GM12878 (cell line): ENCODE results near the gene PTPN2.

Experiments
- CHD4 ChIP-seq: fragments of 200-600 bp; sonication (generic); IDR thresholded peaks from 2 replicates; pipeline ENCODE4 v1.6.1; 2016; ENCODE audit warnings: mild to moderate bottlenecking
- CREB1 ChIP-seq: IDR thresholded peaks from 2 replicates; pipeline ENCODE4 v1.6.1; 2012; ENCODE audit warnings: low read depth, mild to moderate bottlenecking, inconsistent platforms
- KAT2A ChIP-seq: conservative IDR thresholded peaks from 2 replicates; pipeline ENCODE4 v1.6.1; 2011; ENCODE audit warnings: low read depth, low read length; ENCODE audit not compliant: control insufficient read depth
- TF ChIP-seq, protein P1 (sequence below), 3 experiments: IDR thresholded peaks in 2 of 3; conservative IDR thresholded peaks in 1 of 3; 2 replicates each; pipeline ENCODE4 v1.5.1; 2011; ENCODE audit warnings: low read depth in 3 of 3, low read length in 3 of 3, mild to moderate bottlenecking in 3 of 3, control low read depth in 2 of 3, moderate library complexity in 2 of 3, inconsistent platforms in 1 of 3, mixed read lengths in 1 of 3; ENCODE audit not compliant: control insufficient read depth in 2 of 3, insufficient read depth in 1 of 3; ENCODE audit errors: extremely low read depth in 1 of 3

DNA sequence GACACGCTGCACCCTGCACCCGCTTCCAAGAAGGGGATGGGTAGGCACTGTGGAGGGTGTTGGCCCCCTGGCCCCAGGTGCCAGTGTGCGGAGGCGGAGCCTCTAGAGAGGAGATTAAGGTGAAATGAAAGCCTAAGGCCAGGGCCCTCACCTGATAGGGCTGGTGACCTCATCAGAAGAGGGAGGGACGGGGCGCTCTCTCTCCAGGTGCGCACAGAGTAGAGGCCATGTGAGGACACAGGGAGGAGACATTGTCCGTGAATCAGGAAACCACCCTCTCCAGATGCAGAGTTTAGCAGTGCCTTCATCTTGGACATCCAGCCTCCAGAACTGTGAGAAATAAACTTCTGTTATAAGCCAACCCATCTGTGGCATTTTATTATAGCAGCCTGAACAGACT lies 118.9 kb downstream of the PTPN2 start:
- TF ChIP-seq CHD4 = no peak
- no peak for TF ChIP-seq CREB1
- TF ChIP-seq, protein P1, sequence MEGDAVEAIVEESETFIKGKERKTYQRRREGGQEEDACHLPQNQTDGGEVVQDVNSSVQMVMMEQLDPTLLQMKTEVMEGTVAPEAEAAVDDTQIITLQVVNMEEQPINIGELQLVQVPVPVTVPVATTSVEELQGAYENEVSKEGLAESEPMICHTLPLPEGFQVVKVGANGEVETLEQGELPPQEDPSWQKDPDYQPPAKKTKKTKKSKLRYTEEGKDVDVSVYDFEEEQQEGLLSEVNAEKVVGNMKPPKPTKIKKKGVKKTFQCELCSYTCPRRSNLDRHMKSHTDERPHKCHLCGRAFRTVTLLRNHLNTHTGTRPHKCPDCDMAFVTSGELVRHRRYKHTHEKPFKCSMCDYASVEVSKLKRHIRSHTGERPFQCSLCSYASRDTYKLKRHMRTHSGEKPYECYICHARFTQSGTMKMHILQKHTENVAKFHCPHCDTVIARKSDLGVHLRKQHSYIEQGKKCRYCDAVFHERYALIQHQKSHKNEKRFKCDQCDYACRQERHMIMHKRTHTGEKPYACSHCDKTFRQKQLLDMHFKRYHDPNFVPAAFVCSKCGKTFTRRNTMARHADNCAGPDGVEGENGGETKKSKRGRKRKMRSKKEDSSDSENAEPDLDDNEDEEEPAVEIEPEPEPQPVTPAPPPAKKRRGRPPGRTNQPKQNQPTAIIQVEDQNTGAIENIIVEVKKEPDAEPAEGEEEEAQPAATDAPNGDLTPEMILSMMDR (IDR thresholded peaks at IDR 0.05 in 2 of 3, conservative IDR thresholded peaks at IDR 0.05 in 1 of 3; ENCODE audit: control insufficient read depth in 2 of 3, extremely low read depth in 1 of 3, insufficient read depth in 1 of 3, low read depth in 3 of 3, low read length in 3 of 3) = no peak; a peak in 1 of 6 replicates
- no peak for TF ChIP-seq KAT2A
